Activated CD4-positive, CD25-positive, alpha-beta regulatory T cell treated with anti-CD3 and anti-CD28 coated beads, Interleukin-2, amount 50 U/mL, for 72 hours (primary cell): ENCODE results near the gene RAB6D.
"Not testable (repeated sequence)": the region's sequence is repeated elsewhere in the genome, so short reads cannot be mapped to it uniquely, and the experiment has no call there.

Source experiments
- DNase-seq: peaks from one replicate; pipeline ENCODE4 v3.0.0; 2021

RAB6D gene

DNA sequence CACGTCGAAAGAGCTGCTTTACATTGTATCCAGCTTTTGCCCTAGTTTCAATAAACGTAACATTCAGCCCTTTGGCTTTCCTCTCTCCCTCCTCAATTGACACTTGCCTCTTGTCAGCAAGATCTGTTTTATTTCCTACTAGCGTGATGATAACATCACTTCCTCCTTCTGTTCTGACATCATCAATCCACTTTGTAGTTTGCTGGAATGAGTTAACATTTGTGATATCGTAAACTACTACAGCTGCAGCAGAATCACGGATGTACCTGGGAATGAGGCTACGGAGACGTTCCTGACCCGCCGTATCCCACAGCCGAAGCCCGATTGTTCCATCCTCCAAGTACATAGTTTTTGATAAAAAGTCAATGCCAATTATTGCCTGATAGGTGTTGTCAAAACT lies 755 bp downstream of the RAB6D start:
- DNase-seq = not testable (repeated sequence)

DNA sequence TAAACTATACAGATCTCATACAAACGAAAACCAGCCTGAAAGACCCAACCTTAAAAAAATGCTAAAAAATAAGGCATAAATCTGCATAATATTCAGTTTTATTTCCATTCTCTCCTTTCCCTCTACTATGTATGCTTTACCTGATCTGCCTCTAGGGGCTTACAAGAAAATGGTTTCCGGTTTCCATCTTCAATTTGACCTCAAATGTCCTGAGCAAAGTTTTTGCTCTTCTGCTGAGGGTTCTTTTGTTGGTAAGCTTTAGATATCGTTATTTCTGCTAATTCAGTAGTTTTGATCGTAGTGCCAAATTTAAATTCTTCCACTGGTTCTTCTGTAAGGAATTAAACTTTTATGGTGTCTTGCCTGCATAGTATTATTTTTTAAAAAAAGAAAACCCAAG lies 2.2 kb downstream of the RAB6D start:
- not testable (repeated sequence) for DNase-seq

- DNase-seq = not testable (repeated sequence)
Measured at GRCh38 chr2:131353167-131353697, 10.7 kb downstream of the RAB6D start.

DNA sequence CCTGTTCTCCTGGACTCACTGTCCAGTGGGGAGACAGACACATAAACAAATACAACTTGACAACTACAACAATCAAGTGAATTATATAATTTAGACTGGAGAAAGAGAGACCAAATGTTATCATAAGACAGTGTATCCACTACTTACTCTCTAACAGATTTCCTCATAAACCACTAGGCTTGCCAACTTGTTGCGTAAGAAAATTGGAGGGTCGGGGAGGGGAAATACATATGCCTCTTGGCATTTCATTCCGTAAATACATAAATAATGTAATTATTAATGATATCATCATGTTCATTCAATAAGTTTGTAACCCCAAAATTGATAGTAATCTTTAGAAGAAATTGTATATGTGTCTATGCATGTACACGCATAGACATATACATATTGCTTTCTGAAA lies 14.9 kb downstream of the RAB6D start:
- no peak for DNase-seq

GRCh38 chr2:131347035-131347434 lies 16.9 kb downstream of the RAB6D start:
- not testable (repeated sequence) for DNase-seq

- DNase-seq = not testable (repeated sequence)
Measured at GRCh38 chr2:131339307-131339706, 24.7 kb downstream of the RAB6D start.

DNA sequence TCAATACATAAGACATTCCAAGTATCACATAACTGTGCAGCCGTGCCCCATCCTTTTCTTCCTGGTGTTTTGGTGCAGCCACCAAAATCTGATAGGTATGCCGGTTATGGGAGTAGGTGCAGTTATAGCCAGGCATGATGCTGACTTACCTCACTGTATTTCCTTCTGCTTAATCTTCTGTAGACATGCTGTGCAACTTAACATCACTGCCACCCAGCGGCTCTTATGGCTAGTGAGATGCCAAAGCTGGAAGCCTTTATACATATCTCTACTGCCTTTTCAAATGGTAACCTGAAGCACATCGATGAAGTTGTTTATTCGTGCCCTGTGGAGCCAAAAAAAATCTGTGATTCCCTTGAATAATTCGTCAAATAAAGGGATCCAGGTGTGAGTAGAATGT lies 28.6 kb downstream of the RAB6D start:
- DNase-seq = not testable (repeated sequence)

DNA sequence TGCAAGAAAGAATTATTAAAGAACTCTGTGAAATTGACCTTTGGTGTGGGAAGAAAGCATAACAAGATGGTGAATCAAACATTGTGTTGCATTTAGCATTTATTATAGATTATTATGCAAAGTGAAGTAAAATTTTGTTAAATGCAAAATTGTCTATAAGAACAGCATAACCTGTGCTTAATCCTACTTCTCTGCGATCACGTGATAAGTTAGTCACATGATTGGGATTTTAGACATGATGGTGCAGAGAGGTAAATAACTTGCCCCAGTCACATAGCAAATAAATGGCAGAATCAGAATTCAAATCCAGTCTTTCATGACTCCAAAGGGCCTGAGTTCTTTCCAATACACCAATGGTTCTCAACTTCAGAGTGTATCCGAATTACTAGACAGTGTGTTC lies 31.3 kb downstream of the RAB6D start:
- not testable (repeated sequence) for DNase-seq

- DNase-seq = not testable (repeated sequence)
Measured at GRCh38 chr2:131331000-131331399, 33.0 kb downstream of the RAB6D start.

- no peak for DNase-seq
Measured at GRCh38 chr2:131322209-131322608, 41.8 kb downstream of the RAB6D start.

DNA sequence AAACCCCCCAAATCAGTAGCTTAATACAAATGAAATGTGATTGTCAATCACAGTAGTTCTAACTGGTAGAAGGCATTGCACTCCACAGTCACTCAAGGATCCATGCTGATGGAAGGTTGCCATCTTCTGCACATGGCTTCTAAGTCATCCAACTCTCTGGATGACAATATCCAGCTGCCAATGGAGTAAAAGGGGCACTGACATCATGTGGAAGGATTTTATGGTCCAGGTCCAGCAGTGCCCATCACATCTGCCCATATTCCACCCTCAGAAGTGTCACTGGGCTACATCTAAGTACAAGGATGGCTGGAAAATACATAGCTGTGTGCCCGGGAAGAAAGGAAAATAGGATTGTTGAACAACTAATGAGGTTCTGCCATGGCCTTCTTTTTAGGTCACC lies 42.6 kb downstream of the RAB6D start:
- DNase-seq = not testable (repeated sequence)

- DNase-seq = not testable (repeated sequence)
Measured at GRCh38 chr2:131311001-131311400, 53.0 kb downstream of the RAB6D start.
